ENCODE data around the gene API5.
"Not testable (repeated sequence)": the region's sequence is repeated elsewhere in the genome, so short reads cannot be mapped to it uniquely, and the experiment has no call there.

API5 gene

DNA sequence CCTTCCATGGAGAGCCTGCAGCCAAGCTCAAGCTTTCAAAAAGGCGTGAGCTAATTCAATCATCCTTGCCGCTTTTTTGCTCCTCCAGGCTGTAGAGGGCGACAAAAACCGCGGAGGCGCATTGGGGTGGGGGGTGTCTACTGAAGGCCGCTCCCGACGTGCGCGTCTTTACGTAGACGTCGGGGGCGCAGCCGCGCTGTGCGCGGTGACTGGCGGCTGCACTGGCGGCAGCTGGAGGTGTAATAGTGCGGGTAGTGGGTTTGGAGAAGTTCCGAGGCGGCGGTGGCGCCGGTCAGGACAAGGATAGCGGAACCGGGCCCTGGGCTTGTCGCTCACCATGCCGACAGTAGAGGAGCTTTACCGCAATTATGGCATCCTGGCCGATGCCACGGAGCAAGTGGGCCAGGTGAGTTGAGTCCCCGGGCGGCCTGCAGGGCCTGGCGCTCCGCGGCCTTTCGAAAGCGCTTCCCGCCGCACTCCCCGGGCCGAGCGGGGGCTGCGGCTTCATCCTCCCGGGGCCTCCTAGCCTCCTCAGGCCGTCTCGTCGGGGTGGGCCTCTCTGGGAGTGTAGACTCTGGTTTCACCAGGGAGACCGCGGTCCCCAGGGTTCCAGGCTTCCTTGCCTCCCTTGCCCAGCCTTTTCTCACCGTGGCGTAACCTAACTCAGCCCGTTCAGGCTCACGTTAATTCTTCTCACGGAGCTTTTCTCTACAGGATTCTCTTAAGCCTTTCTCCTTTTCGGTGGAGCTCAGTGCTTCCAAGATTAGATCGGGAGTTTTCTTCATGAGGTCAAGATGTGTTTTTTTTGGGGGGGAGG, at the start of gene API5:
TSS of gene API5 (plus strand) at position 206 of the 817 bp plus-strand sequence. CDS start at position 338, 132 bp downstream.
- peak; percentile 77 to 90 (median 86) for DNase-seq (ENCODE audit: low read depth in 3 of 3)

DNA sequence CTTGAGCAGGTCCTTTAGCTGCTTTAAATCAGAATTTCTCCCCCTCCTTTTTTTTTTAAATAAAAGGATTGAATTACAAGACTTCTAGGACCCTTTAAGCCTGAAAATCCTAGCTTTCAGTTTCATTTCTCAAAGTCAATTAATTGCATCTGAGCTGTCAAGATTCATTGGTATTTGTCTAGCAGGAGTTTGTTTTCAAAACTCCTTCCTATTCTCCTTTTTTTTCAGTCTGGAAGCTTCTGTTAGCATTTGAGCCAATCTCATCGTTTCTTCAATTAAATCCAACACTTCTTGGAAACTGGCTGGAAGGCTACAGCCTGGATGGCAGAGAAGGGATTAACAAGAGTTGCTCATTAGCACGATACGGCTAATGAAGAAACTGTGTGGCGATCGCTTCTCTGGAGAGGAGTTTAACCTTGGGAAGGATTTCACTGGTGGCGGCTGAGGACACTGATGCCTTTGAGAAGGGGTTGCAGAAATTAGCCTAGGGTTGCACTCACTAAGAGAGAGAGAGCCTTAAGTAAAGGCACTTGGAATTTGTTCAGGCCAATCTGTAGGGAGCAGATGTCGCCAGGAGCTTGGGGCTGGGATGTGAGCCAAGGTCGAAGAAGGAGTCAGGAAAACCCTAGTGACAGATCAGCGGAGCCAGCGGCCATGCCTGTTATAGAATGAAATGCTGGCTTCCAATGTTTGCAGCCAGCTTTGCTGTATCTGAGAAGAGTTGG, 43.8 kb upstream of the API5 start:
- DNase-seq (ENCODE audit: low read depth in 3 of 3) = no peak

DNA sequence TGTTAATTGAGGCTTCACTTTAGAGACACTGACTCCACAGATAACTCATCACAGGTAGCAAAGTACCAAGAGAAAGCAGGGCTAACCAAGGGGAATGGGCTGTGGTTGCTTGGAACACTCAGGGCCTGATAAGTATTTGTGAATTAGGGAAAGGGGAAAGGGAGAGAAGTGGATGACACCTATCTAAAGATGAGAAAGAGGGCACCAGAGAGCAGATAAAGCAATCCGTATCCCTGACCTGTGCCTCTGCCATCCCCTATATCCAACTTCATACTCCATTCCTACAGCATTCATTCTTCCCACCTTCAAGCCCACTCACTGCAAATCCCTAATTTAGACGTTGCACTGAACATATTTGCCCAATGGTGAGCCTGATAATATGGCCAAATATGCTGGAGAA, 43.0 kb upstream of the API5 start:
- DNase-seq (ENCODE audit: low read depth in 3 of 3) = no peak

DNA sequence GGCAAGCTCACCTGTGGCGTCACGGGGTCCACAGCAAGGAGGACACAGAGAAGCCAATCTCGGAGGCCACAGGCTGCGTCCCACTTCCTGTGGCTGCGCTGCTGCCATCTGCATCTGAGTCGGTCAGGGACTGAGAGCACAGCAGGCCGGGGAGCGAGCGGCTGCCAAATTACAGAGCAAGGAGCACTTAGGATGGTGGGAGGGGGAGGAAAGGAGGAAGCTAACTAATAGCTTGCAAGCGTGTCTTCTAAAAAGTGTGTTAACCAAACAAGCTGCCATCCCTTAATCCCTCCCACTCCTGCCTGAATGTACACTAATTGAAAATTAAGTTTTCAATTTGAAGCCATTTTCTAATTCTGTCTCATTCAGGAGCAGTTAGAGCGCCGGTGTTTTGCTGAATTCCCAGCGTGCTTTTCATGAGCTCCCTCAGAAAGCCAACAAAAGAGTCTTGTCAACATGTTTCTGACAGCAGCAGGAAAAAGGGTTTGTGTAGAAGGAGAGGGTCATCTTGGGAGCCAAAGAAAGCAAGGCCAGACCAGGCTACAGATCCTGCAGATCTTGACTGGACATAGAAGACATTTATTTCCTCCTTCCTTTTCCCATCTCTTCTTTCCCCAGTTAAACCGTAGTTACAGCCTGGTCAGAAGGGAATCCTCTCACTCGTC, 42.4 kb upstream of the API5 start:
- no peak for DNase-seq (ENCODE audit: low read depth in 3 of 3)

DNA sequence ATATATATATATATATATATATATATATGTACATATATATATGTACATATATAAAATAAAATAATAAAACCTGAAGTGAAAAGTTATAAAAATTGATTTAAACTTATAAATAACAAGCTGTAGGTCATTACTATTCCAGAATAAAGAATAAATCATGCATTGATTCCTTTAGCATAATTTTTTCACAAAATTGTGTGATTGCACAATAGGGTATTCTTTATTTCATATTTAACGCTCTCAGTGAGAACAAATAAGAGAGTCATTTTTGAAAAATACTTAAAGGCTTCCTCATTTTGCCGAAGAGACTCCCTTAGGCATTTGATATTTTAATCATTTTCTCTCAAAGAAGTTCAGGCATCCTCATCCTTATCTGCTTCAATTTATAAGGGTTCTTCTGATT, 41.3 kb upstream of the API5 start:
- DNase-seq (ENCODE audit: low read depth in 3 of 3) = no peak

DNA sequence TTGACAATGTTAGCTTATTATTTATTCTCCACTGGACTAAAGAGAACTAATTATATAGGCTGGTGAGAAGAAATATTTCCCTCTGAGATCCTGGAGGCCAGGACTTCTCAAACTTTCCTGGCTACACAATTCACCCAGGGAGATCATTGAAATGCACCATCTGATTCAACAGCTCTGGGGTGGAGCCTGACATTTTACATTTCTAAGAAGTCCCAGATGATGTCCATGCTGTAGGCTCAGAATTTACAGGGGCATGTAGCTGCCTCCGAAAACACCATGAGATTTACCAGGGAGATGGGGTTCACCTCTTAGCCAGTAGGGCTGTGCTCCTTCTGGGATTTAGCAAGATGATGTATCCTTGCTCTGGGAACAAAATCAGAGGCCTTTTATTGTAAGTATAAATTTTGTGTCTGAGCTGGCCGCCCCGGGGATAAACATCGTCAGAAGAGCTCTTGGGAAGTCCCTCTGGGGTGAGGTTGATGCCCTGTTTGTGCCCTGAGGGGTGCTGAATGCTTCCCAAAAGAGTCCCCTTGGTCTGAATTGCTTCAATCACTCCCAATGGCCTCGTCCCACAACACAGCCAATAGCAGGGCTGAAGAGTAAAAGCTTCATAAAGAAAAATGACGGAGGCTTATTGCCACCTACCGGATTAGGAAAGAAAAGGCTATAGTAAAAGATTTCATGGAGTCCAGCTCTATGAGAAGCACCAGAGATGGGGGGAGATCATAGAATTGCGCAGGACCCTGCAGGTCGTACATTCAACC, 33.4 kb upstream of the API5 start:
- no peak for DNase-seq (ENCODE audit: low read depth in 3 of 3)

DNA sequence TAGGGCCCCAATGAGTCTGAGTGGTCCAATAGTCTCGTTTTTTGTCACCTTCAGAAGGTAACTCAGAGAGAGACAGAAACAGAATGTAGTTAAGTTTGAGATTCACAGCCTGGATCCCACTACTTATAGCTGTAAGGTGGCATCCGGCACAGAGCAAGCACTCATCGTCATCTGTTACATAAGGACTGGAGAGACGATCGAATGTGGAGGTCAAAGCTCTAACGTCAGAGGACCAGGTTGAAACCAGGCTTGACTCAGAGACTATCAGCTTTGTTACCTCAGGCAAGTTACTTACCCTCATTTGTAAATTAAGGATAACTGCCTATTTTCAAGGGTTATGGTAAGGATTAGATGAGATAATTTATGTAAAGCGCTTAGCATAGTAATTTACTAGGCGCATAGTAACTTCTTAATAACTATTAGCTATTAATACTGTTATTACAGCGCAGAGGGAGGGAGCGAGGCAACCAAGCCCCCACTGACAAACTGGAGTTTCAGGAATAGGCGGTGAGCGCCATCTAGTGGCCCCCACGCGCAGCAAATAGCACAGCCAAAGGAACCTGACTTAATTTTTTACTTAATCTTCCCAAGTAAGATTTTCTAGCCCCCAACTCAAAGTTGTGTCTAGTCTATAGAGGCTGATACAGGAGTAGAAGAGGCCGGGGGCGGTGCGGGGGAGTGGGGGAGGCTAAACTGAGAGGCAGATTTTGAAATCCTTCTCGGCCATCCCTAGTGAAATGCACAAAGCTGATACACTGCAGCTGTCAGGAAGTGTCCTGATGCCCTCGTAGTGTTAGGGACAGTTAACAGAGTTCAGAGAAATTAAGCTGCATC, 29.0 kb upstream of the API5 start:
- DNase-seq (ENCODE audit: low read depth in 3 of 3) = peak; percentile 5 to 16 (median 6)

DNA sequence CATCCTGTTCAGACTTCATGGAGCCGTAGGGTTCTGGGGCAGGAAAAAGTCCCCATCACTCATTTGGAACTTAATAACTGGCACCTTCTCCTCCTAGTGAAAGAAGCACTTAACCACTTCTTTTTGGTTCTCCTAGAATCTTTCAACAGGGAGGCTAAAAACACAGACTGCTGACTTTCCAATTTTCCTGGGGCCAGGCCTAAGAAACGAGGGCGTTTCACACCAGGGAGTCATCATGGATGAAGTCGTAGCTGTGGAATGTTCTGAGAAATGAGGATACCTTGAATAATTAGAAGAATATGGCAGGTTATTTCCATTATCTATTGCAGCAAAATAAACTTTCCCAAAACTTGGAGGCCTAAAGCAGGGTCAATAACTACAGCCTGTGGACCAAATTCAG, 26.0 kb upstream of the API5 start:
- no peak for DNase-seq (ENCODE audit: low read depth in 3 of 3)

DNA sequence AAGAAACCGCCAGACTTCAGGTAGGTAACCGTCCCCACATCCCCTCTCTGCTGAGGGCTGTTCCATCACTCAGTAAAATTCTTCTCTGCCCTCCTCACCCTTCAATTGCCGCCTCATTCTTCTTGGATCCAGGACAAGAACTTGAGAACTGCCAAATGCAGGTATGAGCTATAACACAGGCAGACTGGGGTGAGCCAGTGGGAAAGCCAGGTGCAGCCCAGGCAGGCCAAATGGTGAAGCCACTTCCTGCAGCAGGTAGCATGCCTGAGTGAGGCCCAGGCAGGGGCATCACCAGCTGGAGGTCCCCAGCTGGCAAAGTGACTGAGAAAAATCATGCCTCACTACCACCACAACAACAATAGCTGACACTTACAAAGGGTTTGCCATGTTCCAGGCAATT, 22.4 kb upstream of the API5 start:
- no peak for DNase-seq (ENCODE audit: low read depth in 3 of 3)

DNA sequence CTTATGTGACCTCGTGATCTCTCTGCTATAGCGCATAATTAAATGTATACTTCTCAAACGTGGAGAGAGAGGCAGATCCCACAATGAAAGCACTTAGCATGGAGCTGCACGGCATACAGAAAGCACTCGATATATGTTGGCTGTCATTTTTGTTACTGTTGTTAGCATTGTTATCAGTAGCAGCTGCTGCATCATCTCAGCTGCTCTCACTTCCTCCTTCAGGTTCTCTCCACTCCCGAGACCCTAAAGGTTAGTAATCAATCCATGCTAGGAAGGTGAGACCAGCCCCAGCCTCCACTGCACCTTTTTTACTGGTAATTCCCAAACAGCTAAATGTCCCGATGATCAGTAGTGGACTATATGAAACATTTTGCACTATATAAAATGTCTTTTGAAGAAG, 13.4 kb upstream of the API5 start:
- no peak for DNase-seq (ENCODE audit: low read depth in 3 of 3)

DNA sequence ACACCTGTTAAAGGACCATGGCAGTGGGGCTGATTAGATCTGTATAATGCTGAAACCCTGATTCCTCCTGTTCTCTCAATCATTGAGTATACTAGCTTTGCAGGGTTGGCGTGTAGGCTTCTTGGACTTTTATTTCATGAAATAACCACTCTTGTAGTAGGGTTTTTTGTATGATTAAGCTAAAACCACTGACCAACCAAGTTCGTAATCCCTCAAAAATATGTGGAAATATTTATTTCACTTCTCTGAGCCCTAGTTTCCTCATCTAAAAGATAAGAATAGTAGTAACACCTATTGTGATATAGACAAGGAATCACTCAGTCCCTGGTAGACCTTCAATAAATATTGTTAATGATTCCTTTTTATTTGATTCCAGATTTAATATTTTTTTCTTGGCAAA, 4.2 kb downstream of the API5 start:
- DNase-seq (ENCODE audit: low read depth in 3 of 3) = no peak

DNA sequence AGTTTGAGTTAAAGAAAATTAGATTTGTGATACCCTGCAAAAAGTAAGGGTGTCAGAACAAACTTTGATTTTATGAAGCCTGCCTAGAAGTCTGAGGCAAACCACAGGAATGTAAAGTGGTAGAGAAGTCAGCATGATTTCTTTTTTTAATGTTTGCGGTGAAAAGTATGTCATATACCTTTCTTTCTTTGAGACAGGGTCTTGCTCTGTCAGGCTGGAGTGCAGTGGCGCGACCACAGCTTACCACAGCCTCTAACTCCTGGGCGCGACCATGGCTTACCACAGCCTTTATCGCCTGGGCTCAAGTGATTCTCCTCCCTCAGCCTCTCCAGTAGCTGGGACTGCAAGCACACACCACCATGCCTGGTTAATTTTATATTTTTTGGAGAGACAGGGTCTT, 4.7 kb downstream of the API5 start:
- DNase-seq (ENCODE audit: low read depth in 3 of 3) = no peak

DNA sequence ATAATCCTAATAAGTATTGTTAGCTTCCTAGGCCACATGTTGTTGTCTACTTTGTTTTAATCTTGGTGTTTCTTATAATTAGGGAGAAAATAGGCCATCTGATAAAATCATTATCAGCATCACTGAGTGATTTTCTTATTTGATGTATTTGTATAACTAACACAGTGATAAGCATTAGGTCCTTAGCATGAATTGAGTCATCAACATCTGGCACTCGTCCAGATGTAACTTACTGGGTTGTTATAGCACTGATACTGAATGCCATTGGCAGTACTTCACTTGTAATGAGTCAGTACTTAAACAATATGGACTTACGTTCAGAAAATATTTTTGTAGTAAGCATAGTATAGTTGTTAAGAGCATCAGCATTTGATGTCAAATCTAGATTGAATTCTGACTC, 16.2 kb downstream of the API5 start:
- no peak for DNase-seq (ENCODE audit: low read depth in 3 of 3)

DNA sequence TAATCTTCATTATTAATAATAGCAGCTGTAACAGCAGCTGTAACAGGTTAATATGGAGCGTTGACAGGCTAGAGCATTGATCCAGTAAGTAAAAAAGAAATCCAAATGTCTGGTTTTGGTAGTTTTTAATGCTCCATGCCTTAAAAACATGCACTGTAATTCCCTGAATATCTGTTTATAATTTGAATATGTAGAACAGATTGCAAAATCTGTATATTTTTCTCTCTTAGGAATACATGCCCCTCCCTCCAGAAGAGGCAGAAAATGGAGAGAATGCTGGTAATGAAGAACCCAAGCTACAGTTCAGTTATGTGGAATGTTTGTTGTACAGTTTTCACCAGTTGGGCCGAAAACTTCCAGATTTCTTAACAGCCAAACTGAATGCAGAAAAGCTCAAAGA, 16.7 kb downstream of the API5 start:
- DNase-seq (ENCODE audit: low read depth in 3 of 3) = no peak

DNA sequence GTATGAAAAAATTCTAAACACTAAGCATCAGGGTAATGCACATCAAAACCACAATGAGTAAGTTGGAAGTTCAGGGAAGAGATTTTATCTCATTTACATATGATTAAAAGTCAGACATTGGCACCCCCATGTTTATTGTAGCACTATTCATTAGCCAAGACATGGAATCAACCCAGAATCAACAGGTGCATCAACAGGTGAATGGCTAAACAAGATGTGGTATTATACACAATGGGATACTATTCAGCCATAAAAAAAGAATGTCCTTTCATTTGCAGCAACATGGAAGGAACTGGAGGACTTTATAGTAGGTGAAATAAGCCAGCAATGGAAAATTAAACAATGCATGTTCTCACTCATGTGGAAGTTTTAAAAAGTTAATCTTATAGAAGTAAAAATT, 29.4 kb downstream of the API5 start:
- DNase-seq (ENCODE audit: low read depth in 3 of 3) = no peak

DNA sequence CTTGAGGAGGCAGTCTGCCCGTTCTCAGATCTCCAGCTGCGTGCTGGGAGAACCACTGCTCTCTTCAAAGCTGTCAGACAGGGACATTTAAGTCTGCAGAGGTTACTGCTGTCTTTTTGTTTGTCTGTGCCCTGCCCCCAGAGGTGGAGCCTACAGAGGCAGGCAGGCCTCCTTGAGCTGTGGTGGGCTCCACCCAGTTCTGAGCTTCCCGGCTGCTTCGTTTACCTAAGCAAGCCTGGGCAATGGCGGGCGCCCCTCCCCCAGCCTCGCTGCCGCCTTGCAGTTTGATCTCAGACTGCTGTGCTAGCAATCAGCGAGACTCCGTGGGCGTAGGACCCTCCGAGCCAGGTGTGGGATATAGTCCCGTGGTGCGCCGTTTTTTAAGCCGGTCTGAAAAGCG, 39.6 kb downstream of the API5 start:
- DNase-seq (ENCODE audit: low read depth in 3 of 3) = not testable (repeated sequence)

DNA sequence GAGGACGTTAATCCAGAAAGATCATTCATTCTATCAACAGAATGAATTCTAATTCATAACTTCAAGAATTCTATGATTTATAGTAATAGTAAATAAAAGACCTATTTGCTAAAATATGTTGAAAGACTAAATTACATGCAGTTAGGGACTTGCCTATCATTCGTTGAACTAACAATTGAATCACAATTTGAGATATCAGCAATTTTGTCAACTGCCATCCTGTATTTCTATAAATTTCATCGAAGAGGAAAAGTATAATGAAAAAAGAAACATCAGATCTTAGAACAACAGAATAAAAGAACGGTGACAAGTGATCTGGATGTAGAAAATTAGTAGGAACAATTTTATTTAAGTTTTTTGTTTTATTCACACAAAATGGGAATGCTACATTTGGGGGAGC, 42.5 kb downstream of the API5 start:
- no peak for DNase-seq (ENCODE audit: low read depth in 3 of 3)

DNA sequence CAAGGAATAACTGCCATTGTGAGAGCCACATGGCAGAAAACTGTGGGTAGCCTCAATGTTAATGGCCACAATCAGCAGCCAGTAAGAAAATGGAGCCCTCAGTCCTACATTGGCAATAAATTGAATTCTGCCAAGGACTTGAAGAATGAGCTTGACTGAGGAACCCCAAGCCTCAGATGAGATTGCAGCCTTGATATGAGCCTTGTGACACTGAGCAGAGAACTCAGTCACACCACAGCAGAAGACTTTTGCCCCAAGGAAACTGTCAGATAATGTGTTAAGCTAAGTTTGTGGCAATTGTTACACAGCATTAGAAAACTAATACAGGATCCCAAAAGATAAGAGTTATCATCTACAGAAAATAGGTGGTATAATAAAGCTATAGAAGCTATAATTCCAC, 44.5 kb downstream of the API5 start:
- DNase-seq (ENCODE audit: low read depth in 3 of 3) = no peak

DNA sequence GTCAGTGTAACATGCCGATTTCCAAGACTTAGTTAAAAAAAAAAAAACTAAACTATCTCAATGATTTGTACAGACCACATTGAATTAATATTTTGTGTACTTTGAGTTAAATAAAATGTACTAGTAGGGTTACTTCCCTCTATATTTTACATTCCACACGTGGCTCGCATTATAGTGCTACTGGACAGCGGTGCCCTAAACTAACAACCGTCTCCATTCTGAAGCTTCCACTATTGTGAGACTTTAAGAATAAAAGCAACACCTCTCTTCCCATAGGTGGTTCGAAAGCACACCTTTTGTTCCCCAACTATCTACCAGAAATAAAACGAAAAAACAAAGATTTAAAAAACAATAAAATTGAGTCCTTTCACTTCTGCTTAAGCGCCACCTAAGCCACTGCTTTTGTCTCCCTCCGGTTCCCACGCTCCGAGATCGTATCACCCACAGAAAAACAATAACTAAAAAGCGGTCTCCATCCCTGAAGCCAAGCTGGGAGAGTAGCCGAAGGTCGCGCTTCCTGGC, 46.5 kb downstream of the API5 start:
- DNase-seq (ENCODE audit: low read depth in 3 of 3) = no peak

DNA sequence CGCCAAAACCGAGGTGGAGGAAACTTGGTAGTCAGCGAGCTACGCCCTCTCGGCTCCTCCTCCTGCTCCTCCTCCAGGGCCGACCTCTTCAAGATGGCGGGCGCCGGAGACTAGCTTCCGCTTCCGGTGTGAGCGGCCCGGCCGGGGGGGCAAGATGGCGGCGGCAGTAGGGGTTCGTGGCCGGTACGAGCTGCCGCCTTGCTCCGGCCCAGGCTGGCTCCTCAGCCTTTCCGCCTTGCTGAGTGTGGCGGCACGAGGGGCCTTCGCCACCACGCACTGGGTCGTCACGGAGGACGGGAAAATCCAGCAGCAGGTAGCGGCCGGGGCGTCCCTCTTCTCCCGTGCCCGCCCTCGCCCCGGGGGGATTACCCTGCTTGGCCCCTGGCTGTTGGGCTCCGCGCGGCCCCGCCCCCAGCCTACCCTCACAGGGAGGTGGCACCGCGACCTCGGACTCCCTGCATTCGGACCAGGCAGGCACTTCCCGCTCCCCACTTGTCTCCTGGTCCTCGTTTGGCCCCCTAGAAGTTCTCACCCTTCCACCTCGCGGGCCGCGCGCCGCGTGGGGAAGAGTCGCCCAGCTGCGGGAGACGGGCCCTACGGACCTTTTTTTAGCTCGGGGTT, 47.1 kb downstream of the API5 start, which contains the start of gene TTC17:
TSS of gene TTC17 (plus strand) at position 120 of the 621 bp plus-strand sequence. CDS start at position 155, 35 bp downstream.
- DNase-seq (ENCODE audit: low read depth in 3 of 3) = peak; percentile 87
